GM19452 (cell line): ENCODE measurements around the gene EZH1.
"Not testable (repeated sequence)": the region's sequence is repeated elsewhere in the genome, so short reads cannot be mapped to it uniquely, and the experiment has no call there.

Experiments
- ATAC-seq: cut with Tn5 transposase; IDR thresholded peaks from one replicate; pipeline ENCODE4 v1.9.1; 2021; ENCODE audit not compliant: unreplicated experiment

The EZH1 gene

GRCh38 chr17:42773290-42774035, 28.6 kb upstream of the EZH1 start, which contains the start of gene VPS25:
Gene VPS25 (plus strand): TSS chr17:42773449. CDS start chr17:42773476, 27 bp downstream.
- peak; percentile 81 for ATAC-seq

GRCh38 chr17:42772945-42773289, 28.1 kb upstream of the EZH1 start:
- ATAC-seq, result no peak

- ATAC-seq, result not testable (repeated sequence)
These were observed 25.1 kb upstream of the EZH1 start for GRCh38 chr17:42769964-42770363.

GRCh38 chr17:42768006-42768405, 23.2 kb upstream of the EZH1 start:
- not testable (repeated sequence) for ATAC-seq

DNA sequence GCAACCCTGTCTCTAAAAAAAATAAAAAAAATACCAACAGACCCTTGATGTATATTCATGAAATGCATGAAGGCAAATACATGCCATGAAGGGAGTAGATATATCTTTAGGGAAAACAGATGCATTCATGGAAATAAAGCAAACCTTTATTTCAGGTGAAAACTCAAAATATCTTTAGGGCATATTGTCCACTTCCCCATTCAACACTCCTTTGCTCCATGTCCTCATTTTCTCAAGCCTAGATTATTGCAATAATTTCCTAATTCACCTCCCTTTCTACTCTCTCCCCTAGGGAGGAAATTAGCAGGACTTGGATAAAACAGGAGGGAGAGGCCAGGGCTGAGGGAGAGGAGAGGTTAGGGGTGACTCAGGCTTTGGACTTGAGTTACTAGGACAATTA, 22.7 kb upstream of the EZH1 start:
- ATAC-seq, result no peak

DNA sequence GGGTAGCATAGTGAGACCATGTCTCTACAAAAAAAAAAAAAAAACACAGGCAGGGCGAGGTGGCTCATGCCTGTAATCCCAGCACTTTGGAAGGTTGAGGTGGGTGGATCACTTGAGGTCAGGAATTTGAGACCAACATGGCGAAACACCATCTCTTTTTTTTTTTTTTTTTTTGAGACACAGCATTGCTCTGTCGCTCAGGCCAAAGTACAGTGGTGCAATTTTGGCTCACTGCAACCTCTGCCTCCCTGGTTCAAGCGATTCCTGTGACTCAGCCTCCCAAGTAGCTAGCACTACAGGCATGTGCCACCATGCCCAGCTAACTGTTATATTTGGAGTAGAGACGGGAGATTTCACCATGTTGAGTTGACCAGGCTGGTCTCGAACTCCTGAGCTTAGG, 21.3 kb upstream of the EZH1 start:
- ATAC-seq, result no peak

DNA sequence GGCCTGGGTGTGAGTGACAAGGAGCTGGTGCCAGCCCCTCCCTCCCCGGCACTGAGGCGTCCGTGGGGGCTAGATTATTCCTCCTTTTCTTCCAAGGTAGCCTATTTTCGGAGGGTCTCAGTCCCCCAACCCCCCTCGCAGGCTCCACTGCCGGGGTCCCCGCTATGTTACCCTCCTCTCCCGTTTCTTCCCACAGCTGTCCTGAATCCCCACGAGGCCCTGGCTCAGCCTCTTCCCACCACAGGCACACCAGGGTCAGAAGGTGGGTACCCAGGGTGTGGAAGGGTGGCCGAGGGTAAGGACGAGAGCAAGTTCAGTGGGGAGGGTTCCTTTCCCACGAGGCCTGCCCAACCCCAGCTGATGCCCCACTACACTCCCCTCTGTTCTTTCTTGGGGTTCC, 16.8 kb upstream of the EZH1 start:
- ATAC-seq, result no peak

DNA sequence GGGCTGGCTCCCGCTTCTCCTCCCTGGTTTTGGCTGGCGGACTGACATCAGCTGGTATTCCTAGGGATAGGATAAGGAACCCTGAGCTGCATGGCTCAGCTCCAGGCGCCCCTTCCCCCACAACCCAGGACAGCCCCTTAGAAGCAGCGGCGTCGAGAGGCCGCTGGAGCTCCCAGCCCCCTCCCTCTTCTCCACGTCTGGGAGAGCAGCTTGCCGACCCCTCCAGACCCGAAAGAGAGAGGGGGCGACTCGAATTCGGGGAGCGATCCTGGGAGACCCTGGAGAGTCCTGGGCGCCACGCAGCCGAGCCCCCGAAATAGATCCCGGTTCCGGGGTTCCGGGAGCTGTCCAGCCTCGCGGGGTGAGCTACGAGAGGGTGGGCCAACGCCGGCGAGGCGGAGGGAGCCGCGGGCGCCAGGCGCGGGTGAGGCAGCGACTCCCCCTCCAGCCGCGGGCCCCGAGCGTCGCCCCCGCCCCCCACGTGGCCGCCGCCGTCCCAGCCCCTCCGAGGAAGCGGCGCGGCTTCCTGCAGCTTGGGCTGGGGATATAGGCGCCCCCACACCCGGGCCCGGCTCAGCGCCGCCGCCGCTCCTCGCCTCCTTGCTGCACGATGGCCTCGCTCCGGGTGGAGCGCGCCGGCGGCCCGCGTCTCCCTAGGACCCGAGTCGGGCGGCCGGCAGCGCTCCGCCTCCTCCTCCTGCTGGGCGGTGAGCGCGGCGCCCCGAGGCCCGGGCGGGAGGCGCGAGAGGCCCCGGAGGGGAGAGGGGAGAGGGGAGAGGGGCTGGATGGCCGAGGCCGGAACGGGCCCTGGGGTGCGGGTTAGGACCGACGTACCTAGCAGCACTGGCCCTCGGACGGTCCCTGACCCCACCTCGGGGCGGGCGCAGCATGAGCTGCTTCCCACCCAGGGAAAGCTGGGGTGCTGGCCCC, 16.1 kb upstream of the EZH1 start, which contains the start of gene RAMP2:
RAMP2 (plus strand) TSS at position 576 of the 930 bp plus-strand sequence; CDS start at position 611, 35 bp downstream.
- no peak for ATAC-seq

DNA sequence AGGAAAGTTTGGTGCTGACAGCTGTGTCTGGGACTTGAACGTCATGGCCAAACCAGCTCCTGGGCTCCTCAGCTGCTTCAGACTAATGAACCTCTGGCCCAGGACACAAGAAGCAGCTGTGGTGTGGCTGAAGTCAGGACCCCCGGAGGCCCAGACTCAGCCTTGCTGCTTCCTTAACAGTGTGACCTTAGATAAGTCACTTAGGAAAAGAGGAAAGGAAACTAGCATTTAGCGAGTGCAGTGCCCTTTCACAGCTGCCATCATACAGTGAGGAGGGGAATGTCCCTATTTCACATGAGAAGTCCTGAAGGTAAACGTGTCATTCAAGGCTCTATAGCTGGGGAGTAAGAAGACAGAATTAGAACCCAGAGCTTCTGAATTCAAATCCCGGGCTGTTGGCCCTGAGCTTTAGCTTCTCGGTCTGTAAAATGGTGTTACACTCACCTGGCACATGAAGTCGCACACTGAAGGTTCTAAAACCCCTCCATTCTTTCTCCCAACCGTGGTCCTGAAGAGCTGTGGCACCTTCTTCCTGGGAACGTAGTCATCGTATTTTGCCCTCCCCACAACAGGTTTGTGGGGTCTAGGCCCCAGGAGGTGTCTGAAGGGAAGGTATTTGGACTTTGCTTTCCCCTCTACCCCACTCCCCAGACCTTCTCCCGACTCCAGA, 15.3 kb upstream of the EZH1 start:
- ATAC-seq, result no peak

DNA sequence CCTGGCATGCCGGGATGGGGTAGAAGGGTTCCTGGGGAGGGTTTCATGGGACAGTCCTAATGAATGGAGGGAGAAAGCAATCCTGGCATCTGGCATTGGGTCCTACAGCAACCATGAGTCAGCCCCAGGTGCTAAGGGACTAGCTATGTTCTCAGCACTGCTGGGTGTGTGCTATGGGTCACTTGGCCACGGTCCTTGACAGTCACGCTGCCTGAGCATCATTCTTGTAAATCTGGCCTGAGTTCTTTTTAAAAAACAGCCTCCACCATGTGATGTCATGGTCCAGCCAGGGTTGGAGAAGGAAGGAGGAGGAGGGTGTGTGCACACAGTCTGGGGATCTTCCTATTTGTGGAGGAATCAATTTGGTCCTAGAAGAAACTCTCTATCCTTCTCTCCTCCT, 9.9 kb upstream of the EZH1 start:
- no peak for ATAC-seq

GRCh38 chr17:42751628-42752027, 6.8 kb upstream of the EZH1 start:
- no peak for ATAC-seq

GRCh38 chr17:42750739-42751344, 6.0 kb upstream of the EZH1 start:
- ATAC-seq, result no peak

GRCh38 chr17:42748908-42749798, 4.3 kb upstream of the EZH1 start:
- ATAC-seq, result no peak

DNA sequence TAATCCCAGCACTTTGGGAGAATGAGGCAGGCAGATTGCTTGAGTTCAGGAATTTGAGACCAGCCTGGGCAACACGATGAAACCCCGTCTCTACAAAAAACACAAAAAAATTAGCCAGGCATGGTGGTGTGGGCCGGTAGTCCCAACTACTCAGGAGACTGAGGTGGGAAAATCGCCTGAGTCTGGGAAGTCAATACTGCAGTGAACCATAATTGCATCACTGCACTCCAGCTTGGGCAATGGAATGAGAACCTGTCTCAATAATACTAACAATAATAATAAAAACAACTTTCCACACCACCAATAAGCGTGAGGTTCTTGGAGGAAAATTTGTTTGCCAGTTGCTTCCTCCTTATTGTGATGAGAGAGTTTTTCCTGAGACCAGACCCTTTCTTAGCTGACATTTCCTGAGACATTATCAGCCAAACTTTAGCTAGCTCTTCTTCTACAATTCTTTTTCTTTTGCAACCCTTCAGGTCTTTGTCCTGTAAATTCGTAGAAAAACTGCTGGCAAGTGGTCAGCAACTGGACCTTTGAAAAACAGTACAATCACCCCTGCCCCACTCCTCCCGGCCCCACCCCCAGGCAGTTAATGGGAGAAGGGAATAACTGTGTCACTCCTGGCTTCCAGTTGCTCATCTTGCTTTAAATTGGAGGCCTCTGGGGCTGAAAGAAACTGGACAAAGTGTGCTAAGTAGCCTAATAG, 3.5 kb upstream of the EZH1 start:
- no peak for ATAC-seq

GRCh38 chr17:42744283-42744805, 496 bp downstream of the EZH1 start:
- ATAC-seq, result peak; percentile 57

GRCh38 chr17:42743595-42744282, 1.1 kb downstream of the EZH1 start:
- ATAC-seq, result no peak

DNA sequence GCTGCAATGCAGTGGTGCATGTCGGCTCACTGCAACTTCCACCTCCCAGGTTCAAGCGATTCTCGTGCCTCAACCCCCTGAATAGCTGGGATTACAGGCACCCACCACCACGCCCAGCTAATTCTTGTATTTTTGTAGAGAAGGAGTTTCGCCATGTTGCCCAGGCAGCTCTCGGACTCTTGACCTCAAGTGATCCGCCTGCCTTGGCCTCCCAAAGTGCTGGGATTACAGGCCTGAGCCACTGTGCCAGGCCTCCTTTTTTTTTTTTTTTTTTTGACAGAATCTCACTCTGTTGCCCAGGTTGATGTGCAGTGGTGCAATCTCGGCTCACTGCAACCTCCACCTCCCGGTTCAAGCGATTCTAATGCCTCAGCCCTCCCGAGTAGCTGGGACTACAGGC, 1.9 kb downstream of the EZH1 start:
- ATAC-seq, result not testable (repeated sequence)

DNA sequence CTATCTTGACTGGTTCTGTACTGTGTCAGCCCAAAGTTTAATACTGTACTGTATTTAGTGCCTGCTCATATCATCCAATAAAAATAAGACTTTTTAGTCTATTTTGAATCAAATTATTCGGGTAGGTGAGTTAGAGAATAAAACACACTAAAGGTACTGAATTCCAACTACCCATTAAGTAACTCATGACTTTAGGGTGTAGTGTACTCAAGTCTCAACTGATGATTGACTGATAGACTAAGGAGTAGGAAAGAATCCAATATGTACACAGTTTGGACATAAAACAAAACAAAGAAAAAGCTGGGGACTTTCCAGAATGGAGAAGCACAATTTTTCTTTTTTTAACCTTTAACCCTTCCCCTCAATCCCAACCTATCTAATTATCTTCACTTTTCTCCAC, 4.1 kb downstream of the EZH1 start:
- ATAC-seq, result no peak

GRCh38 chr17:42725143-42725542, 19.7 kb downstream of the EZH1 start:
- ATAC-seq, result no peak
